GM10248 (cell line): Measurements from ENCODE around the gene LEFTY2.

ENCODE experiments used
- CTCF ChIA-PET: fragments of 300-600 bp; sonication (Branson Sonifier 250); formaldehyde crosslinking; extraction: SDS; loops from one replicate; lab custom pipeline; 2021; ENCODE audit warnings: antibody characterized with exemption; lab: Yijun Ruan, JAX
- POLR2A ChIA-PET: fragments of 350-650 bp; sonication (Branson Sonifier 250); formaldehyde crosslinking; extraction: SDS; loops from one replicate; lab custom pipeline; 2020; ENCODE audit warnings: antibody characterized with exemption; lab: Yijun Ruan, JAX
- DNase-seq: peaks from one replicate; pipeline ENCODE4 v3.0.0; 2012; ENCODE audit errors: extremely low spot score
- CTCF ChIP-seq: IDR thresholded peaks from 2 replicates; pipeline ENCODE4 v1.5.1; 2012; ENCODE audit warnings: mild to moderate bottlenecking, low read depth; ENCODE audit errors: extremely low read depth, missing control alignments, control extremely low read depth

LEFTY2 gene

GRCh38 chr1:225921734-225922709 lies 19.0 kb downstream of the LEFTY2 start:
- ChIA-PET POLR2A (no interaction called here), CTCF (interaction anchor here (0.8 to 7.6 kb wide), 7 partner anchors 11 to 447 kb away, joined by 3 to 43 read pairs (median 4); partner anchors contain the start of gene SRP9)
- no peak for DNase-seq
- no peak for TF ChIP-seq CTCF

GRCh38 chr1:225919906-225920305 lies 21.1 kb downstream of the LEFTY2 start:
- DNase-seq = no peak
- ChIA-PET CTCF (interaction anchor here (1.0 to 7.6 kb wide), 5 partner anchors 9 to 444 kb away, joined by 3 to 43 read pairs (median 4); partner anchors contain the start of gene SRP9), POLR2A (no interaction called here)
- TF ChIP-seq CTCF = no peak

DNA sequence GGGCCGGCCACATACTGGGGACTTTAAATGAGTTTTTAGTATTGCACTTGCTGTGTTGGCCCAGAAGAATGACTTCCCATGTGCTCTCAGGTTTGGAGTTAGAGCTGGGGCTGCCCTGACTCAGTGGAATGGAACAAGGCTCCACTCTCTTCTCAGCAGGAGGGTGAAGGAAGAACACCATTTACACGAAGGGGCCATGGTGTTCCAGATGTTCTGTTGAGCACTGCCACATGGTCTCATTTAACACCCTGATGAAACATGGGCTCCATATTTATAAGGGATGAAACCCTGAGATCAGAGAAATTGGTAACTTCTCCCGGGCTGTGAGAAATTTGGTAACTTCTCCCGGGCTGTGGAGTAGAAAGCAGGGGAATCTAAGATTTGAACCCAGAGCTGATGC lies 22.7 kb downstream of the LEFTY2 start:
- no peak for TF ChIP-seq CTCF

DNA sequence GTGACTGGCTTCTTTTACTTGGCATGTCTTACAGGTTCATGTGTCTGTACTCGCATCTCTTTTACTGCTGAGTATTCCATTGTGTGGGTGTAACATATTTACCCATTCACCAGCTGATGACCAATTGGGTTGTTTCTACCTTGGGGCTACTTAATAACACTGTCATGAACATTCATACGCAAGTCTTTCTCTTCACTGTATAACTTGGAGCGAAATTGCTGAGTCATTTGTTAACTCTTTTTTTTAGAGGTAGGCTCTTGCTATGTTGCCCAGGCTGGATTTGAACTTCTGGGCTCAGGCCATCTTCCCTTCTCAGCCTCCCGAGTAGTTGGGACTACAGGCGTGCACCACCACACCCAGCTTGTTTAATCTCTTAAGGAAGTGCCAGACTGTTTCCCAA lies 23.5 kb downstream of the LEFTY2 start:
- CTCF ChIA-PET = interaction anchor here (2.1 kb wide), 1 partner anchor 443 kb away, joined by 6 read pairs; no protein-coding TSS in a partner anchor
- no peak for TF ChIP-seq CTCF
- POLR2A ChIA-PET = no interaction called here
- DNase-seq = no peak

More for the DNA sequence above, 22.7 kb downstream of the LEFTY2 start:
- ChIA-PET POLR2A (no interaction called here), CTCF (interaction anchor here (2.1 kb wide), 1 partner anchor 443 kb away, joined by 6 read pairs; no protein-coding TSS in a partner anchor)
- no peak for DNase-seq

DNA sequence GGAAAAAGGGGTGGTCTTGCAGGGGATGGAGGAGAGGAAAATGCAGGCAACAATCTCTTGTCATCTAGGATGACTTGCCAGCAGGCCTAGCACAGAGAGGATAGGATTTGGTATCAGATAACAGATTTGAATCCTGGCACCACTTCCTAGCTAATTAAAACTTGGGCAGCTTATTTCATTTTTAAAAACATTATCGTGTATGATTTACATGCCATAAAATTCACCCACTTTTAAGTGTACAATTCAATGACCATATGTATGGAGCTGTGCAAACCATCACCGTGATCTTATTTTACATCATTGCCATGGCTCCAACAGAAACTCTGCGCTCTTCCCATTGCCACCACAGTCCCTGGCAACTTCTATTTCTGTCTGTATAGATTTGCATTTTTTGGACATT lies 23.9 kb downstream of the LEFTY2 start:
- POLR2A ChIA-PET = no interaction called here
- no peak for DNase-seq
- CTCF ChIA-PET = interaction anchor here (1.6 to 2.1 kb wide), 2 partner anchors 22 to 442 kb away, joined by 3 to 6 read pairs; no protein-coding TSS in a partner anchor
- TF ChIP-seq CTCF = no peak

DNA sequence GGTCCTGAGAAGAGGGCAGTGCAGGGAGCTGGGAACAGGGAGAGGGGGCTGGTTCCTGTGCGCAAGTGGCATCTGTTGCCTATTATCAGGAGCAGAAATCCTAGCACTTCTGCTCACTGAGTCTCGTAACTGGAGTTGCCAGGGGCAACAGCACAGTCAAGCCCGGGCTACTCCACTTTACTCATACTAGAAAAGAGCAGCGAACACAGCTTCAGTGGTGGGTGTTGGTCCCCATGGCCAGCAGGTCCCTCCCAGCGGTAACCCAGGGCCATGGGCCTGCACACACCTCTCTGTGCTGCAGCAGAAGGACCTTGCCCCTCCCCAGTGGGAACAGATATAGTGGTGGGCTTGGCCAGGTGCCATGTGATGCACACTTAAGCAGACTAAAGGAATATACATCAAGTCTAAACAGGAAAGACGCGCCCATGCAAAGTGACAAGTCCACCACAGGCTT lies 25.5 kb downstream of the LEFTY2 start:
- no peak for DNase-seq
- CTCF ChIA-PET = interaction anchor here (1.6 kb wide), 1 partner anchor 20 kb away, joined by 3 read pairs; no protein-coding TSS in a partner anchor
- TF ChIP-seq CTCF = no peak
- POLR2A ChIA-PET = no interaction called here
